Measurements from ENCODE around the gene IQCF5. TPM values are rescaled to one million over a fixed set of nuclear protein-coding genes. Genes with fewer than 3 reads are reported as not detected.

Gene IQCF5
- total RNA-seq, 1 donor from 2014 or later: not detected

GRCh38 chr3:51888463-51889105 lies 13.2 kb upstream of the IQCF5 start:
- no peak overlapping the region for H3K27ac Mint-ChIP-seq (ENCODE audit: unreplicated experiment)
- no peaks in the 10 kb centered on the region for H3K36me3 Mint-ChIP-seq (ENCODE audit: low read depth)
- no peaks in the 10 kb centered on the region for H3K9me3 Mint-ChIP-seq (ENCODE audit: low read depth)
- H3K27me3 Mint-ChIP-seq (ENCODE audit: low read depth): peaks cover 26% of the 10 kb centered on the region
- DNase-seq (ENCODE audit: low spot score): no peak
- no peak for TF ChIP-seq CTCF (IDR thresholded peaks at IDR 0.05)
- H3K4me3 Mint-ChIP-seq (ENCODE audit: unreplicated experiment): no peak overlapping the region
- H3K4me1 Mint-ChIP-seq (ENCODE audit: low read depth): no peaks in the 10 kb centered on the region

- TF ChIP-seq CTCF (IDR thresholded peaks at IDR 0.05): no peak
- Mint-ChIP-seq H3K27me3 (ENCODE audit: low read depth) (peaks cover 28% of the 10 kb centered on the region), H3K4me3 (ENCODE audit: unreplicated experiment) (no peak overlapping the region), H3K9me3 (ENCODE audit: low read depth) (no peaks in the 10 kb centered on the region), H3K36me3 (ENCODE audit: low read depth) (no peaks in the 10 kb centered on the region), H3K4me1 (ENCODE audit: low read depth) (no peaks in the 10 kb centered on the region), H3K27ac (ENCODE audit: unreplicated experiment) (no peak overlapping the region)
- DNase-seq (ENCODE audit: low spot score): no peak
Measured at GRCh38 chr3:51887620-51888019, 12.2 kb upstream of the IQCF5 start.

GRCh38 chr3:51886447-51886846 lies 11.0 kb upstream of the IQCF5 start:
- DNase-seq (ENCODE audit: low spot score): no peak
- H3K4me1 Mint-ChIP-seq (ENCODE audit: low read depth): no peaks in the 10 kb centered on the region
- peaks cover 24% of the 10 kb centered on the region for H3K27me3 Mint-ChIP-seq (ENCODE audit: low read depth)

GRCh38 chr3:51879937-51880336 lies 4.5 kb upstream of the IQCF5 start:
- H3K4me1 Mint-ChIP-seq (ENCODE audit: low read depth): no peaks in the 10 kb centered on the region
- TF ChIP-seq CTCF (IDR thresholded peaks at IDR 0.05): no peak
- no peaks in the 10 kb centered on the region for H3K9me3 Mint-ChIP-seq (ENCODE audit: low read depth)

More at GRCh38 chr3:51886447-51886846, 11.0 kb upstream of the IQCF5 start:
- no peaks in the 10 kb centered on the region for H3K9me3 Mint-ChIP-seq (ENCODE audit: low read depth)
- H3K27ac Mint-ChIP-seq (ENCODE audit: unreplicated experiment): no peak overlapping the region
- no peak overlapping the region for H3K4me3 Mint-ChIP-seq (ENCODE audit: unreplicated experiment)
- H3K36me3 Mint-ChIP-seq (ENCODE audit: low read depth): no peaks in the 10 kb centered on the region
- no peak for TF ChIP-seq CTCF (IDR thresholded peaks at IDR 0.05)

GRCh38 chr3:51876186-51876585 lies 785 bp upstream of the IQCF5 start:
- no peaks in the 10 kb centered on the region for H3K4me1 Mint-ChIP-seq (ENCODE audit: low read depth)

More at GRCh38 chr3:51879937-51880336, 4.5 kb upstream of the IQCF5 start:
- H3K4me3 Mint-ChIP-seq (ENCODE audit: unreplicated experiment): no peak overlapping the region
- no peak for DNase-seq (ENCODE audit: low spot score)
- H3K27me3 Mint-ChIP-seq (ENCODE audit: low read depth): peaks cover 20% of the 10 kb centered on the region
- H3K36me3 Mint-ChIP-seq (ENCODE audit: low read depth): no peaks in the 10 kb centered on the region
- H3K27ac Mint-ChIP-seq (ENCODE audit: unreplicated experiment): no peak overlapping the region

More at GRCh38 chr3:51876186-51876585, 785 bp upstream of the IQCF5 start:
- Mint-ChIP-seq H3K9me3 (ENCODE audit: low read depth) (no peaks in the 10 kb centered on the region), H3K27me3 (ENCODE audit: low read depth) (peaks cover 17% of the 10 kb centered on the region), H3K27ac (ENCODE audit: unreplicated experiment) (no peak overlapping the region), H3K36me3 (ENCODE audit: low read depth) (no peaks in the 10 kb centered on the region), H3K4me3 (ENCODE audit: unreplicated experiment) (no peak overlapping the region)
- DNase-seq (ENCODE audit: low spot score): no peak
- TF ChIP-seq CTCF (IDR thresholded peaks at IDR 0.05): no peak
